ENCODE measurements around the gene PCDH9. TPM values are rescaled to one million over a fixed set of nuclear protein-coding genes. Genes with fewer than 3 reads are reported as not detected.

The PCDH9 gene
- total RNA-seq, 4 donors from 2014 or later = 0.37 to 2.4 (median 1.5) TPM

DNA sequence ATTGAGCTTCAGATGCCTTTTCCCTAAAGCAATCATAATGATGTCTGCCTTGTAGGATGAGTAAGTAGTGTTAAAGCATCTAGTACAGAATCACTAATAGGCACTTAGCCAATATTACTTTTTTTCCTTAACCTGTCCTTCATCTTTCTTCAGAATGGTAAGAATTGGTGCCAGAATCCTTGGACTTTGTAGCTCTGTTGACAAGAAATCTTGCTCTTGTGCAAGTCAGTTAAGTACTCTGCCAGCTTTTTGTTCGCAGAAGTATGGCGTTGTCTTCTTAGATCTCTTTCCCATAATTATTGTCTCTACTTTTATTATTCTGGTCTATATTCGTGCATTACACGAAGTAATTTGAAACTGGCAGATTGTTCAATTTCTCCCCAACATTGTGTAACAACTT is 554.5 kb downstream of the PCDH9 start:
- H3K36me3 ChIP-seq = no peaks in the 10 kb centered on the region
- no peak for DNase-seq
- no peaks in the 10 kb centered on the region for H3K4me1 ChIP-seq
- intact Hi-C loops (cut with DNase I; ENCODE audit: low total_unique reads) = no loop called here
- H3K9me3 ChIP-seq = no peaks in the 10 kb centered on the region
- no peaks in the 10 kb centered on the region for H3K27me3 ChIP-seq
- no peak overlapping the region for H3K4me3 ChIP-seq
- no peak overlapping the region for H3K27ac ChIP-seq
- in situ Hi-C loops (cut with MboI; ENCODE audit: low pct_ligation_motif_present in 1 of 4, low pct_unique_long_range_greater_than_20kb in 1 of 4, low sequenced_read_pairs in 3 of 4) = no loop called here
- 54 to 85% methylated on average over 4 of the region's 4 CpGs for WGBS, 2 donors (ENCODE audit: low coverage in 1 of 2)
- TF ChIP-seq POLR2A (IDR thresholded peaks at IDR 0.05) = no peak
- no peak for TF ChIP-seq CTCF (IDR thresholded peaks at IDR 0.05)
- TF ChIP-seq EP300 (IDR thresholded peaks at IDR 0.05; ENCODE audit: low read depth) = no peak
- TF ChIP-seq POLR2AphosphoS5 (IDR thresholded peaks at IDR 0.05) = no peak

DNA sequence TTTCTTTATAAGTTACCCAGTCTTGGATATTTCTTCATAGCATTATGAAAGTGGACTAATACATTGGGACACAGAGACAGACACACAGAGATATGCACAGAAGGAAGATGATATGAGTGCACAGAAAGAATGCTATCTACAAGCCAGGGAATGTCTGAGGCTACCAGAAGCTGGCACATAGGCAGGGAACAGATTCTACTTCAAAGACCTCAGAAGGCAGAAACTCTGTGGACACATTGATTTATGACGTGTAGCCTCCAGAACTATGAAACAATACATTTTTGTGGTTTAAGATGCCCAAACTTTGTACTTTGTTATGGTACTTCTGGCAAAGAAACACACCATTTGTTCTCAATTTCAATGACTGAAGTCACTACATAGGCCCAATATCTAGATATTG is 556.7 kb downstream of the PCDH9 start:
- Histone ChIP-seq H3K4me1 (no peaks in the 10 kb centered on the region), H3K27ac (no peak overlapping the region), H3K4me3 (no peak overlapping the region), H3K36me3 (no peaks in the 10 kb centered on the region), H3K9me3 (no peaks in the 10 kb centered on the region), H3K27me3 (no peaks in the 10 kb centered on the region)
- WGBS, 2 donors (ENCODE audit: low coverage in 1 of 2) = 75 to 81% methylated on average over 1 of the region's 1 CpG
- TF ChIP-seq POLR2AphosphoS5 (IDR thresholded peaks at IDR 0.05) (no peak), CTCF (IDR thresholded peaks at IDR 0.05) (no peak), POLR2A (IDR thresholded peaks at IDR 0.05) (no peak)
- intact Hi-C loops (cut with DNase I; ENCODE audit: low total_unique reads) (no loop called here), in situ Hi-C loops (cut with MboI; ENCODE audit: low pct_ligation_motif_present in 1 of 4, low pct_unique_long_range_greater_than_20kb in 1 of 4, low sequenced_read_pairs in 3 of 4) (no loop called here)
- no peak for DNase-seq

- Histone ChIP-seq H3K27ac (no peak overlapping the region), H3K36me3 (no peaks in the 10 kb centered on the region), H3K27me3 (no peaks in the 10 kb centered on the region), H3K4me3 (no peak overlapping the region), H3K9me3 (no peaks in the 10 kb centered on the region), H3K4me1 (no peaks in the 10 kb centered on the region)
- intact Hi-C loops (cut with DNase I; ENCODE audit: low total_unique reads) (no loop called here), in situ Hi-C loops (cut with MboI; ENCODE audit: low pct_ligation_motif_present in 1 of 4, low pct_unique_long_range_greater_than_20kb in 1 of 4, low sequenced_read_pairs in 3 of 4) (no loop called here)
- 37 to 40% methylated on average over 1 to 5 of the region's 5 CpGs for WGBS, 2 donors (ENCODE audit: low coverage in 1 of 2)
- no peak for DNase-seq
- TF ChIP-seq EP300 (IDR thresholded peaks at IDR 0.05; ENCODE audit: low read depth) (no peak), POLR2A (IDR thresholded peaks at IDR 0.05) (no peak), POLR2AphosphoS5 (IDR thresholded peaks at IDR 0.05) (no peak), CTCF (IDR thresholded peaks at IDR 0.05) (no peak)
Observed at GRCh38 chr13:66665991-66666390, 564.1 kb downstream of the PCDH9 start.

DNA sequence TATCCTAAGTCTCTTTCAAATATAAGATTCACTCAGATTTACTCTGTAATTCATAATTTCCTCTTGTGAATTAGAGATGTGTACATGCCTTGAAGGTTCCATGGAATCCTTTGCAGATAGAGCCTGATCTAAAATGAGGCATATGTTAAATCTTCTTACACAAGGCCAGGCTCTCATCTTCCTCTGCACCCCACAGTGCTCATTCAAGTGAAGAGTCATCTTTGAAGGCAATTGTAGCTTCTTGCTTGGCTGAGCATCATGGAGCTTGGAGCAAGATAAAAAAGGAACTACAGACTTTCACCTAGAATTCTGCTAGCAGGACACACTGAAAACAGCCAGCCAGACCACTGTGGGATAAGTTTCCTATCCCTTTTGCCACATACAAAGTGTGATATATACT is 566.4 kb downstream of the PCDH9 start:
- Histone ChIP-seq H3K9me3 (no peaks in the 10 kb centered on the region), H3K27me3 (no peaks in the 10 kb centered on the region), H3K27ac (no peak overlapping the region), H3K4me3 (no peak overlapping the region), H3K36me3 (no peaks in the 10 kb centered on the region), H3K4me1 (no peaks in the 10 kb centered on the region)
- in situ Hi-C loops (cut with MboI; ENCODE audit: low pct_ligation_motif_present in 1 of 4, low pct_unique_long_range_greater_than_20kb in 1 of 4, low sequenced_read_pairs in 3 of 4) = no loop called here
- intact Hi-C loops (cut with DNase I; ENCODE audit: low total_unique reads) = no loop called here
- DNase-seq = no peak
- TF ChIP-seq POLR2AphosphoS5 (IDR thresholded peaks at IDR 0.05) = no peak
- TF ChIP-seq POLR2A (IDR thresholded peaks at IDR 0.05) = no peak
- no peak for TF ChIP-seq CTCF (IDR thresholded peaks at IDR 0.05)
- no peak for TF ChIP-seq EP300 (IDR thresholded peaks at IDR 0.05; ENCODE audit: low read depth)
